DLD1 (cell line): ENCODE results near the gene GPR119.
"Not testable (repeated sequence)": the region's sequence is repeated elsewhere in the genome, so short reads cannot be mapped to it uniquely, and the experiment has no call there.

Experiments
- in situ Hi-C: cut with HindIII; loops from 2 replicates; pipeline ENCODE4 v1.10.0; 2017; ENCODE audit warnings: low sequenced_read_pairs

Gene GPR119

GRCh38 chrX:130385520-130385919, at the start of gene GPR119:
TSS of gene GPR119 (minus strand) at chrX:130385674. CDS start at chrX:130385447, 227 bp downstream.
- in situ Hi-C loops = loop anchor here (25.0 kb wide), 1 partner anchor 527 kb away; the partner anchor contains the start of gene ENOX2

- in situ Hi-C loops = not testable (repeated sequence)
Observed at GRCh38 chrX:130429236-130429635, 43.8 kb upstream of the GPR119 start.

- in situ Hi-C loops = no loop called here
Observed at GRCh38 chrX:130426531-130426930, 41.1 kb upstream of the GPR119 start.

GRCh38 chrX:130419263-130419662, 33.8 kb upstream of the GPR119 start:
- in situ Hi-C loops = no loop called here

- in situ Hi-C loops = no loop called here
Observed at GRCh38 chrX:130418740-130419139, 33.3 kb upstream of the GPR119 start.

- in situ Hi-C loops = no loop called here
Observed at GRCh38 chrX:130418066-130418465, 32.6 kb upstream of the GPR119 start.

GRCh38 chrX:130416785-130417184, 31.3 kb upstream of the GPR119 start:
- in situ Hi-C loops = no loop called here

GRCh38 chrX:130415201-130415600, 29.7 kb upstream of the GPR119 start:
- in situ Hi-C loops = no loop called here

GRCh38 chrX:130414800-130415199, 29.3 kb upstream of the GPR119 start:
- in situ Hi-C loops = no loop called here

- in situ Hi-C loops = no loop called here
Observed at GRCh38 chrX:130413415-130413814, 27.9 kb upstream of the GPR119 start.

GRCh38 chrX:130402208-130402684, 16.8 kb upstream of the GPR119 start:
- in situ Hi-C loops = no loop called here

- in situ Hi-C loops = no loop called here
Observed at GRCh38 chrX:130401415-130402207, 16.1 kb upstream of the GPR119 start, which contains the start of gene RBMX2. TSS of gene RBMX2 (plus strand) at chrX:130401987. CDS start at chrX:130402033, 46 bp downstream.

GRCh38 chrX:130395341-130395740, 9.9 kb upstream of the GPR119 start:
- in situ Hi-C loops = loop anchor here (25.0 kb wide), 1 partner anchor 517 kb away; the partner anchor contains the start of gene ENOX2

- in situ Hi-C loops = loop anchor here (25.0 kb wide), 1 partner anchor 519 kb away; the partner anchor contains the start of gene ENOX2
Observed at GRCh38 chrX:130393451-130394074, 8.1 kb upstream of the GPR119 start.

- in situ Hi-C loops = loop anchor here (25.0 kb wide), 1 partner anchor 526 kb away; the partner anchor contains the start of gene ENOX2
Observed at GRCh38 chrX:130386408-130386808, 934 bp upstream of the GPR119 start.

GRCh38 chrX:130378024-130378669, 7.3 kb downstream of the GPR119 start:
- in situ Hi-C loops = loop anchor here (25.0 kb wide), 1 partner anchor 534 kb away; the partner anchor contains the start of gene ENOX2

GRCh38 chrX:130376077-130376476, 9.4 kb downstream of the GPR119 start:
- in situ Hi-C loops = loop anchor here (25.0 kb wide), 1 partner anchor 536 kb away; the partner anchor contains the start of gene ENOX2

GRCh38 chrX:130352050-130352449, 33.4 kb downstream of the GPR119 start:
- in situ Hi-C loops = not testable (repeated sequence)

- in situ Hi-C loops = no loop called here
Observed at GRCh38 chrX:130351567-130351966, 33.9 kb downstream of the GPR119 start.

- in situ Hi-C loops = no loop called here
Observed at GRCh38 chrX:130347321-130347720, 38.2 kb downstream of the GPR119 start.

GRCh38 chrX:130343411-130343810, 42.1 kb downstream of the GPR119 start:
- in situ Hi-C loops = no loop called here
